IMR-90 (cell line): ENCODE results near the gene MEIOB. TPM values are rescaled to one million over a fixed set of nuclear protein-coding genes. Genes with fewer than 3 reads are reported as not detected.
"Not testable (repeated sequence)": the region's sequence is repeated elsewhere in the genome, so short reads cannot be mapped to it uniquely, and the experiment has no call there.

Experiments used
- ATAC-seq: fragments of 200-7000 bp; cut with Tn5 transposase; 2 replicates; pipeline ENCODE4 v1.9.1; 2020; ENCODE audit warnings: low read depth, mild to moderate bottlenecking, moderate library complexity
- BruUV-seq: library from RNA; stranded (reverse); fragments of 400-500 nt; replicated peaks from 2 replicates; lab custom pipeline; 2021; lab: Mats Ljungman, UMichigan
- CTCF ChIA-PET: fragments of 300-600 bp; formaldehyde crosslinking; extraction: SDS; loops from one replicate; lab custom pipeline; 2021; ENCODE audit warnings: antibody characterized with exemption; lab: Yijun Ruan, JAX
- POLR2A ChIA-PET: fragments of 300-600 bp; sonication (Branson Sonifier 250); formaldehyde crosslinking; loops from one replicate; lab custom pipeline; 2022; ENCODE audit warnings: antibody characterized with exemption; ENCODE audit not compliant: unreplicated experiment; lab: Charles Lee
- DNase-seq: peaks from one replicate; pipeline ENCODE4 v3.0.0; 2013
- H2AFZ ChIP-seq: replicated peaks from 2 replicates; pipeline ENCODE3; 2013; ENCODE audit warnings: low read length, mild to moderate bottlenecking; ENCODE audit not compliant: poor library complexity
- H2AK5ac ChIP-seq: 2 replicates; pipeline ENCODE4 v1.6.1; 2013; ENCODE audit warnings: low read depth, low read length, inconsistent platforms
- H2AK9ac ChIP-seq: replicated peaks from 2 replicates; pipeline ENCODE3; 2013; ENCODE audit warnings: mild to moderate bottlenecking, low read depth, low read length, moderate library complexity; ENCODE audit not compliant: poor library complexity
- H2BK120ac ChIP-seq: 2 replicates; pipeline ENCODE4 v1.6.1; 2013; ENCODE audit warnings: low read depth, low read length, inconsistent platforms
- H2BK15ac ChIP-seq: 3 replicates; pipeline ENCODE4 v1.6.1; 2013; ENCODE audit warnings: low read depth, low read length, inconsistent platforms
- H2BK20ac ChIP-seq: 2 replicates; pipeline ENCODE4 v1.6.1; 2013; ENCODE audit warnings: low read depth, mild to moderate bottlenecking, inconsistent platforms, low read length, moderate library complexity
- H2BK5ac ChIP-seq: 2 replicates; pipeline ENCODE4 v1.6.1; 2013; ENCODE audit warnings: mild to moderate bottlenecking, low read depth, low read length, inconsistent platforms; ENCODE audit not compliant: poor library complexity, severe bottlenecking
- H3K14ac ChIP-seq: replicated peaks from 2 replicates; pipeline ENCODE4 v1.6.1; 2013; ENCODE audit warnings: low read depth, low read length, inconsistent platforms
- H3K18ac ChIP-seq: 2 replicates; pipeline ENCODE4 v1.6.1; 2013; ENCODE audit warnings: low read depth, low read length, control low read depth
- H3K23ac ChIP-seq: 2 replicates; pipeline ENCODE4 v1.6.1; 2013; ENCODE audit warnings: low read depth, low read length, inconsistent platforms
- H3K27ac ChIP-seq: 2 replicates; pipeline ENCODE4 v1.5.1; 2013; ENCODE audit warnings: mild to moderate bottlenecking, control low read depth, low read length; ENCODE audit not compliant: insufficient read depth
- H3K27me3 ChIP-seq: 2 replicates; pipeline ENCODE4 v1.6.1; 2013; ENCODE audit warnings: low read length; ENCODE audit not compliant: control insufficient read depth, insufficient read depth
- H3K36me3 ChIP-seq: 2 replicates; pipeline ENCODE4 v1.6.1; 2013; ENCODE audit warnings: low read length, mixed read lengths; ENCODE audit not compliant: control insufficient read depth, insufficient read depth
- H3K4ac ChIP-seq: 2 replicates; pipeline ENCODE4 v1.6.1; 2013; ENCODE audit warnings: low read depth, low read length, inconsistent platforms
- H3K4me1 ChIP-seq: 2 replicates; pipeline ENCODE4 v1.6.1; 2013; ENCODE audit warnings: low read length, mixed read lengths; ENCODE audit not compliant: control insufficient read depth, insufficient read depth
- H3K4me2 ChIP-seq: 2 replicates; pipeline ENCODE4 v1.6.1; 2013; ENCODE audit warnings: low read depth, mild to moderate bottlenecking, control low read depth, low read length, moderate library complexity
- H3K4me3 ChIP-seq: 2 replicates; pipeline ENCODE4 v1.5.1; 2013; ENCODE audit warnings: low read depth, mild to moderate bottlenecking, control low read depth, low read length, moderate library complexity; ENCODE audit not compliant: insufficient read depth
- H3K56ac ChIP-seq: 2 replicates; pipeline ENCODE4 v1.6.1; 2013; ENCODE audit warnings: low read length, inconsistent platforms; ENCODE audit not compliant: insufficient read depth; ENCODE audit errors: extremely low read depth
- H3K79me1 ChIP-seq, 2 experiments: 2 replicates each; pipeline ENCODE4 v1.6.1; 2013; ENCODE audit warnings: low read length in 2 of 2, inconsistent platforms in 1 of 2, low read depth in 1 of 2
- H3K9ac ChIP-seq: 2 replicates; pipeline ENCODE4 v1.6.1; 2013; ENCODE audit warnings: low read depth, low read length, control low read depth
- H3K9me1 ChIP-seq: 2 replicates; pipeline ENCODE4 v1.6.1; 2013; ENCODE audit warnings: low read length, inconsistent platforms; ENCODE audit not compliant: insufficient read depth
- H3K9me3 ChIP-seq: 2 replicates; pipeline ENCODE4 v1.6.1; 2013; ENCODE audit warnings: low read length; ENCODE audit not compliant: control insufficient read depth, insufficient read depth
- H4K20me1 ChIP-seq: 2 replicates; pipeline ENCODE4 v1.6.1; 2013; ENCODE audit warnings: low read length, inconsistent platforms; ENCODE audit not compliant: insufficient read depth
- H4K5ac ChIP-seq: 2 replicates; pipeline ENCODE4 v1.6.1; 2013; ENCODE audit warnings: mild to moderate bottlenecking, low read depth, low read length, control low read depth
- H4K8ac ChIP-seq, 2 experiments: 2 replicates each; pipeline ENCODE4 v1.6.1; 2013; ENCODE audit warnings: low read depth in 2 of 2, low read length in 2 of 2, control low read depth in 1 of 2, inconsistent platforms in 1 of 2
- H4K91ac ChIP-seq: 2 replicates; pipeline ENCODE4 v1.6.1; 2013; ENCODE audit warnings: low read depth, low read length, inconsistent platforms; ENCODE audit not compliant: insufficient read depth
- CTCF ChIP-seq: conservative IDR thresholded peaks from 2 replicates; pipeline ENCODE4 v1.5.1; 2012; ENCODE audit warnings: mild to moderate bottlenecking, low read depth, low read length, improper control_type of control experiment
- WGBS, 2 experiments: methylation state at CpG; one replicate each; pipeline versions ENCODE4 v1.1.5 to v1.1.7; 2013; ENCODE audit warnings: missing lambda C conversion rate in 2 of 2; ENCODE audit not compliant: insufficient read length in 1 of 2; ENCODE audit errors: extremely low coverage in 2 of 2; 5-methylcytosine and 5-hydroxymethylcytosine counted together
- dilution Hi-C: fragments of 300-500 bp; cut with HindIII; formaldehyde crosslinking; loops from one replicate; pipeline ENCODE4 v1.14.3; 2018; ENCODE audit warnings: low sequenced_read_pairs; ENCODE audit not compliant: unreplicated experiment
- in situ Hi-C: fragments of 300-500 bp; cut with MboI; formaldehyde crosslinking; loops from 3 replicates; pipeline ENCODE4 v1.14.3; 2019; ENCODE audit warnings: low sequenced_read_pairs, inconsistent platforms, mixed read lengths
- intact Hi-C: fragments of 100-400 bp; cut with micrococcal nuclease; formaldehyde crosslinking; loops from 2 replicates; pipeline ENCODE4 v1.10.0; 2022
- polyA plus RNA-seq, 3 experiments: library from polyadenylated mRNA; depleted of rRNA; stranded (reverse); fragments of >200 nt; gene quantifications; 2 replicates each; pipeline ENCODE4 v1.2.3, GENCODE V29; 2012; ENCODE audit warnings: low replicate concordance in 1 of 3
- total RNA-seq: library from RNA; depleted of rRNA; stranded (reverse); fragments of >200 nt; gene quantifications from 2 replicates; pipeline ENCODE4 v1.2.3, GENCODE V29; 2012

The MEIOB gene
- total and polyA plus RNA-seq, 2 of the 4 experiments (the other 2 are of a cell fraction): 0.14 TPM; not detected in 1

- TF ChIP-seq CTCF: no peak
These were observed 48.8 kb upstream of the MEIOB start (continued) for GRCh38 chr16:1920727-1921171.

- dilution Hi-C loops, H3K36me3 ChIP-seq, H2BK5ac ChIP-seq, DNase-seq, H3K18ac ChIP-seq, H2AK5ac ChIP-seq, H3K4me2 ChIP-seq, H4K5ac ChIP-seq, H4K20me1 ChIP-seq, H2BK120ac ChIP-seq, H3K4ac ChIP-seq, H4K91ac ChIP-seq, H3K56ac ChIP-seq, H3K9ac ChIP-seq, H3K23ac ChIP-seq, H2BK20ac ChIP-seq, H3K4me3 ChIP-seq, H3K27ac ChIP-seq, H2BK15ac ChIP-seq, H3K9me1 ChIP-seq, H2AFZ ChIP-seq, in situ Hi-C loops, BruUV-seq, H3K14ac ChIP-seq, POLR2A ChIA-PET, H3K79me1 ChIP-seq, H4K8ac ChIP-seq, H3K9me3 ChIP-seq, H3K4me1 ChIP-seq, H2AK9ac ChIP-seq, CTCF ChIA-PET, intact Hi-C loops, ATAC-seq: not testable (repeated sequence)
- H3K27me3 ChIP-seq: peaks cover 86% of the 10 kb centered on the region
- WGBS, 2 experiments: 57% methylated on average over 13 of the region's 21 CpGs; no CpG with 5 or more reads in 1 of the 2 experiments
These were observed 48.2 kb upstream of the MEIOB start for GRCh38 chr16:1920122-1920521.
